Neural cell (in vitro differentiated cells): Measurements from ENCODE around the gene DOHH. TPM values are rescaled to one million over a fixed set of nuclear protein-coding genes. Genes with fewer than 3 reads are reported as not detected.

Experiments used
- H2AFZ ChIP-seq: fragments of 200-600, 300-800 bp; sonication (generic), shearing (Covaris generic); 2 replicates; pipeline ENCODE4 v1.6.0; 2014; ENCODE audit warnings: low read depth, mild to moderate bottlenecking, antibody characterized with exemption, low read length, moderate library complexity
- H3F3A ChIP-seq: fragments of 200-600 bp; shearing (Covaris generic); 2 replicates; pipeline ENCODE4 v1.6.1; 2016; ENCODE audit warnings: mild to moderate bottlenecking, moderate library complexity, mixed read lengths, antibody characterized with exemption, low read length; ENCODE audit not compliant: insufficient read depth, poor library complexity, severe bottlenecking
- H3K27ac ChIP-seq: fragments of 200-600, 300-800 bp; sonication (generic), shearing (Covaris generic); 2 replicates; pipeline ENCODE4 v1.5.1; 2014; ENCODE audit warnings: mild to moderate bottlenecking, low read length, moderate library complexity
- H3K27me3 ChIP-seq: fragments of 300-800, 200-600 bp; sonication (generic), shearing (Covaris generic); 2 replicates; pipeline ENCODE4 v1.6.0; 2014; ENCODE audit warnings: mild to moderate bottlenecking, low read depth, low read length, moderate library complexity; ENCODE audit not compliant: insufficient read depth
- H3K36me3 ChIP-seq: fragments of 300-800, 200-600 bp; sonication (generic), shearing (Covaris generic); 2 replicates; pipeline ENCODE4 v1.5.1; 2014; ENCODE audit warnings: mild to moderate bottlenecking, antibody characterized with exemption, low read length, moderate library complexity; ENCODE audit not compliant: insufficient read depth
- H3K4me2 ChIP-seq: fragments of 300-800, 200-600 bp; sonication (generic), shearing (Covaris generic); 2 replicates; pipeline ENCODE4 v1.6.0; 2014; ENCODE audit warnings: mild to moderate bottlenecking, low read length
- H3K4me3 ChIP-seq: fragments of 300-800, 200-600 bp; sonication (generic), shearing (Covaris generic); 2 replicates; pipeline ENCODE4 v1.5.1; 2014; ENCODE audit warnings: mild to moderate bottlenecking, low read length, moderate library complexity
- H3K79me2 ChIP-seq: fragments of 200-600 bp; shearing (Covaris generic); replicated peaks from 2 replicates; pipeline ENCODE4 v1.6.0; 2014; ENCODE audit warnings: mild to moderate bottlenecking, low read length, moderate library complexity; ENCODE audit not compliant: insufficient read depth
- H3K9ac ChIP-seq: fragments of 300-800, 200-600 bp; sonication (generic), shearing (Covaris generic); 2 replicates; pipeline ENCODE4 v1.6.1; 2016; ENCODE audit warnings: mild to moderate bottlenecking, low read length, mixed read lengths
- H3K9me2 ChIP-seq: fragments of 200-600 bp; shearing (Covaris generic); 2 replicates; pipeline ENCODE4 v1.6.1; 2016; ENCODE audit warnings: mild to moderate bottlenecking, low read length, mixed read lengths; ENCODE audit not compliant: insufficient read depth
- H3K9me3 ChIP-seq: fragments of 200-600, 300-800 bp; sonication (generic), shearing (Covaris generic); 2 replicates; pipeline ENCODE4 v1.6.1; 2016; ENCODE audit warnings: mild to moderate bottlenecking, mixed run types, low read length, moderate library complexity, mixed read lengths
- H4K20me1 ChIP-seq: fragments of 200-600 bp; shearing (Covaris generic); 2 replicates; pipeline ENCODE4 v1.6.1; 2016; ENCODE audit warnings: mild to moderate bottlenecking, mixed run types; ENCODE audit not compliant: insufficient read depth
- EP300 ChIP-seq: fragments of 450-650 bp; conservative IDR thresholded peaks from 2 replicates; pipeline ENCODE4 v1.6.1; 2014; ENCODE audit warnings: antibody characterized with exemption, mild to moderate bottlenecking, moderate library complexity; ENCODE audit not compliant: poor library complexity, severe bottlenecking
- EZH2 ChIP-seq: fragments of 200-600, 300-800 bp; shearing (Covaris generic), sonication (generic); IDR thresholded peaks from 2 replicates; pipeline ENCODE4 v1.6.1; 2014; ENCODE audit warnings: antibody characterized with exemption, low read length, borderline replicate concordance, mild to moderate bottlenecking; ENCODE audit not compliant: insufficient read depth, poor library complexity, severe bottlenecking
- MXI1 ChIP-seq: fragments of 450-650 bp; conservative IDR thresholded peaks from 2 replicates; pipeline ENCODE4 v1.6.1; 2014; ENCODE audit warnings: antibody characterized with exemption, mild to moderate bottlenecking; ENCODE audit not compliant: poor library complexity, severe bottlenecking
- POLR2AphosphoS5 ChIP-seq: IDR thresholded peaks from 2 replicates; pipeline ENCODE4 v1.6.1; 2012
- RAD21 ChIP-seq: fragments of 450-650 bp; conservative IDR thresholded peaks from 2 replicates; pipeline ENCODE4 v1.6.1; 2014; ENCODE audit warnings: antibody characterized with exemption, mild to moderate bottlenecking, moderate library complexity
- REST ChIP-seq: IDR thresholded peaks from 2 replicates; pipeline ENCODE4 v1.6.1; 2012; ENCODE audit warnings: borderline replicate concordance
- SMC3 ChIP-seq: fragments of 450-650 bp; conservative IDR thresholded peaks from 2 replicates; pipeline ENCODE4 v1.6.1; 2014; ENCODE audit warnings: antibody characterized with exemption, mild to moderate bottlenecking, moderate library complexity; ENCODE audit not compliant: poor library complexity
- TAF1 ChIP-seq: IDR thresholded peaks from 2 replicates; pipeline ENCODE4 v1.6.1; 2012; ENCODE audit warnings: low read depth
- polyA plus RNA-seq: library from polyadenylated mRNA; depleted of rRNA; stranded (reverse); fragments of >200 nt; gene quantifications from 2 replicates; pipeline ENCODE4 v1.2.3, GENCODE V29; 2014
- TF ChIP-seq, protein P1 (sequence below): fragments of 450-650 bp; IDR thresholded peaks from 2 replicates; pipeline ENCODE4 v1.5.1; 2014; ENCODE audit warnings: antibody characterized with exemption, mild to moderate bottlenecking, moderate library complexity; ENCODE audit not compliant: poor library complexity, severe bottlenecking

The DOHH gene
- polyA plus RNA-seq, 1 donor from 2014 or later = 20.3 TPM

DNA sequence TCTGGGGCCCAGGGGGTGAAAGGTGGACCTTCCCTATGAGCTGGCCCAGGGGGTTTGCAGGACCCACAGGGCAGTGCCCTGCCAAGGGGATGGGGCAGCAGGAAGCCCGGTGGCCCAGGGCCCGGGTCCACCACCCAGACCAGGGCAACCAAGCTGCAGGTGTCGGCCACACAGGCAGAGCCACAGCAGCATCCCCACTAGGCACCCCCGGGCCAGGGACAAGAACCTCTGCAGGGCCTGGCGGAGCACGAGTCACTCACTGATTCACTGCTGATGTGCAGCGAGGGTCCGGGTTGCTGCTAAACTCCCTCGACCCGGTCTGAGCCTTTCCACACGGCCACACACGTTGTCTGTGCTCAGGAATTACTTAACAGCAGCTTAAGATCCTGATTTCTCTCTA lies 14.5 kb upstream of the DOHH start:
- TF ChIP-seq, protein P1, sequence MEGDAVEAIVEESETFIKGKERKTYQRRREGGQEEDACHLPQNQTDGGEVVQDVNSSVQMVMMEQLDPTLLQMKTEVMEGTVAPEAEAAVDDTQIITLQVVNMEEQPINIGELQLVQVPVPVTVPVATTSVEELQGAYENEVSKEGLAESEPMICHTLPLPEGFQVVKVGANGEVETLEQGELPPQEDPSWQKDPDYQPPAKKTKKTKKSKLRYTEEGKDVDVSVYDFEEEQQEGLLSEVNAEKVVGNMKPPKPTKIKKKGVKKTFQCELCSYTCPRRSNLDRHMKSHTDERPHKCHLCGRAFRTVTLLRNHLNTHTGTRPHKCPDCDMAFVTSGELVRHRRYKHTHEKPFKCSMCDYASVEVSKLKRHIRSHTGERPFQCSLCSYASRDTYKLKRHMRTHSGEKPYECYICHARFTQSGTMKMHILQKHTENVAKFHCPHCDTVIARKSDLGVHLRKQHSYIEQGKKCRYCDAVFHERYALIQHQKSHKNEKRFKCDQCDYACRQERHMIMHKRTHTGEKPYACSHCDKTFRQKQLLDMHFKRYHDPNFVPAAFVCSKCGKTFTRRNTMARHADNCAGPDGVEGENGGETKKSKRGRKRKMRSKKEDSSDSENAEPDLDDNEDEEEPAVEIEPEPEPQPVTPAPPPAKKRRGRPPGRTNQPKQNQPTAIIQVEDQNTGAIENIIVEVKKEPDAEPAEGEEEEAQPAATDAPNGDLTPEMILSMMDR = no peak
- no peak for TF ChIP-seq REST
- no peak for TF ChIP-seq EP300
- no peak for TF ChIP-seq RAD21
- no peak for TF ChIP-seq EZH2
- TF ChIP-seq MXI1 = no peak
- TF ChIP-seq SMC3 = no peak
- no peak for TF ChIP-seq POLR2AphosphoS5
- TF ChIP-seq TAF1 = no peak
- no peaks in the 10 kb centered on the region for H3K9me3 ChIP-seq
- no peak overlapping the region for H3K4me2 ChIP-seq
- peaks cover 53% of the 10 kb centered on the region for H3K79me2 ChIP-seq
- H3F3A ChIP-seq = no peaks in the 10 kb centered on the region
- no peak overlapping the region for H3K9ac ChIP-seq
- no peaks in the 10 kb centered on the region for H3K9me2 ChIP-seq
- H3K36me3 ChIP-seq = no peaks in the 10 kb centered on the region
- H4K20me1 ChIP-seq = peaks cover 34% of the 10 kb centered on the region
- no peaks in the 10 kb centered on the region for H3K27me3 ChIP-seq
- H3K4me3 ChIP-seq = no peak overlapping the region
- H3K27ac ChIP-seq = no peak overlapping the region
- H2AFZ ChIP-seq = no peak overlapping the region

DNA sequence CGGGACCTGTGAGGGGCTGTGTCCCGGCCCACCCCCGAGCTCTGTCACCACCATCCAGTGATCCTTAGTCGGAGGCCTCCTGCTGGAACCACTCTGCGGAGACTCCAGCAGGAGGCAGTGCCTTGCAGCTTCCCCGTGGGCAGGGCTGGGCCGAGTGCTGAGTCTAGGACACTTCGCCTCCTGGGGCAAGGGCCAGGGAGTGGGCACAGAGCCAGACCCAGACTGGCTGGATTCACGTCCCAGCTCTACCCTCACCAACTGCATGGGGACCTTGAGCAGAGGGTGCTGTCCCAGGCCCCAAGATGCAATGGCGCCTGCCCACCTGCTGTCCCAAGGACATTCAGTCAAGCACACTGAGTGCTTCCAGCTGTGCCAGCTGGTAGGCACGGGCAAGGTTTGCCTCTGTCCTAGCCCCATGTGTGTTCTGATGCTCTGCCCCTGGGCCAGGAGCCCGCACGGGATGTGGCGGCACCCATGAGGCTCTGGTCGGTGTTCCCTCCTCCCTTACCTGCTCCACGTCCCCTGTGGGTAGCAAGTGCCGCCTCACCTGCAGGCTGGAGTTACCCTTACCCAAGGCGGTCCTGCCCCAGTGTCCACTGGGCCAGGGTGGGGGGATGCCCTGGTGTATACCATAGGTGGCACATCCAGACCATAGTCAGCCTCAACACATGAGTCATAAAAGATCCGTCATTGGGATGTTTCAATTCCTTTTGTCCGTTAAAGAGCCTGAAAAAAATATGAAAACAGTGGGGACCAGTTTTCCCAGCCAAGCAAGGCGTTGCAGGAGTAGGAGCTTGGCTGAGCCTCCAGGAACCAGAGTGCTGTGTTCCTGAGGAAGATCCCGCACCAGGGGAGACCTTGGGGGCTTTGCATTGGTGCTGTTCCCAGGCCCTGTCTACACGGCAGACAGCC lies 13.0 kb upstream of the DOHH start:
- Histone ChIP-seq H2AFZ (no peak overlapping the region), H3K79me2 (peaks cover 55% of the 10 kb centered on the region), H3K36me3 (no peaks in the 10 kb centered on the region), H3K9ac (no peak overlapping the region), H3K4me3 (no peak overlapping the region), H3K9me3 (no peaks in the 10 kb centered on the region), H3K27me3 (no peaks in the 10 kb centered on the region), H4K20me1 (peaks cover 31% of the 10 kb centered on the region), H3K4me2 (no peak overlapping the region), H3K9me2 (no peaks in the 10 kb centered on the region), H3F3A (no peaks in the 10 kb centered on the region), H3K27ac (no peak overlapping the region)
- TF ChIP-seq REST (no peak), EP300 (no peak), MXI1 (no peak), POLR2AphosphoS5 (no peak), TAF1 (no peak), SMC3 (no peak), RAD21 (no peak), EZH2 (no peak)
- TF ChIP-seq, protein P1 = no peak
